GM19099 (cell line): Measurements from ENCODE around the gene PAGE4.

Experiments used
- POLR2A ChIP-seq: IDR thresholded peaks from 3 replicates; pipeline ENCODE4 v1.6.1; 2011; ENCODE audit warnings: low read depth; ENCODE audit not compliant: insufficient read length; ENCODE audit errors: extremely low read depth

Gene PAGE4

DNA sequence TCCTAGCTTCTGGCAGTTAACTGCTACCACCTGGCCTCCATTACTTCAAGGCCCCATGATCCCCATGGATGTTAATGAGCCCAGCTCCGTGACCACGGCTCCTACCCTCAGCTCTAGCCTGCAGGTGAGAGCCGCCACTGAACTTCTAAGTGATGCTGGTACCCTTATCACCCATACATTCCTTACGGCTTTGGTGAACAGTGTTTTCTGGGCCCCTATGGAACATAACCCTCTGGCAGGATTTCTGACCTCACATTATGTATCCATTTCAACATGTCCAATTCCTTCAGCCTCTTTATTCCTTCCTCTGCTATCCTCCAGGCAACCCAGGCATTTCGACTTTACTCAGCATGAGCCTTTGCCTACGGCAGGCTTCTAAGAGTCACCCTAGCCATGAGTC lies 24.6 kb downstream of the PAGE4 start:
- TF ChIP-seq POLR2A: no peak

- TF ChIP-seq POLR2A: no peak
These were observed 27.7 kb downstream of the PAGE4 start for GRCh38 chrX:49856819-49857218.

DNA sequence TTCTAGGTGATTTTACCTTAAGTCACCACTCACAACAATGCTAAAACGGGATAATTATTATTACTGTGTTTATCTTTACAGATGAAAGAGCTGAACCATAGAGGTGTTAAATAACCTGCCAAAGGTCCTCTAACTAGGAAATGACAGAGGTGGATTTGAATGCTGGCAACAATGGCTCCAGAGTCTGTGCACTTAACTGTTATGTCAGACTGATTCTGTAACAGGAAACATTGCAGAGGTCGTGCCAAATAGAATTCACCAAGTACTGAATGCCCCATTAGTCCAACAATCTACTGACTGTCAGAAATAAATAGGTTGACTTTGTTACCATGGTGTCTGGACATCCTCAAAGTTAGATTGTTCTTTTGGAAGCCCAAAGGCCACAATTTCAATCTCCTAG lies 29.2 kb downstream of the PAGE4 start:
- no peak for TF ChIP-seq POLR2A

DNA sequence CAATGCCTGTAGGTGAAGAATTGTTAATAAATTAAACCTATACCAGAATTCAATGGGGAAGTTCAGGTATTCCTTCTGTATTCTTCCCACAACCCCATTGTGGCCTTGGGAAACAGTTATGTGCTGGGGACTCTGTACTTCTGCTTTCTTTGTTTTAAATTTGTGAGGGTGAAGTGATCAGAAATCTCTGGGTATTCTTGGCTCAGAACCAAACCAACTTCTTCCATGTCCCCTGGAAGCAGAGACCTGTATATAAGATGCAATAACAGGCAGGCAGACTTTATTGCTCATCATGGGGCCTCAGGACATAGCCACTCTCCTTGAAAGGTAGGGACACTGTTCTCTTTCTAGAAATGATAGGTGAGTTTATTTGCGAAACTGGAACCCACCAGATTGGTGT lies 30.4 kb downstream of the PAGE4 start:
- no peak for TF ChIP-seq POLR2A

DNA sequence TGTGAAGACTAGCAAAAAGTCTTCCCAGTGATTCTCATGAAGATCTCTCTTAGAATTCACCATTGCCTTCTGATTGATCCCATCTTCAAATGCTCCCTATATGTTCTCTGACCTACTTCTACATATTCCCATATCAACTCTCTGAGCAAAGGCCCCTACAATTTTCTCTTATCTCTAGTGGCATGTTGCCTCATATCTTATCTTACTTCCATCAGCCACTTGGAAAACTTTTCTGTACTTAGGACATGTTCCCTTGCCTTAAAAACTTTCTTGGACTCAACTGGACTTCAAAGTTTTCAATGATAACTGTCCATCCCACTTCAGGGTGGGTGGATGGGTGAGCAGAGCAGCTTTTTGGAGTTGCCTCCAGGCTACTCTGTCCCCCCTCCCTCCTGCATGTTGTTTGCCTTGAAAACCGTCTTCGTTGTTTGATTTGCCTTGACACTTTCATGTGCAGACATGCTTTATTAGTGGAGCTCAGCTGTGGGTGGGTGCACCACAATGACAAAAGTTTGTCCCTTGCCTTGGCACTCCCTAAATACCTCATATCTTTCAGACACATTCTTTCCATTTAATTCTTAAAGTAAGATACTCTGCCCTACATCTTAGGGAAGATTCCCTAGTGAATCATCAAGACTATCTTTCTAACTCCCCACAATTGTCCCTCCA lies 31.9 kb downstream of the PAGE4 start:
- TF ChIP-seq POLR2A: no peak

GRCh38 chrX:49862093-49862492 lies 33.0 kb downstream of the PAGE4 start:
- TF ChIP-seq POLR2A: no peak

DNA sequence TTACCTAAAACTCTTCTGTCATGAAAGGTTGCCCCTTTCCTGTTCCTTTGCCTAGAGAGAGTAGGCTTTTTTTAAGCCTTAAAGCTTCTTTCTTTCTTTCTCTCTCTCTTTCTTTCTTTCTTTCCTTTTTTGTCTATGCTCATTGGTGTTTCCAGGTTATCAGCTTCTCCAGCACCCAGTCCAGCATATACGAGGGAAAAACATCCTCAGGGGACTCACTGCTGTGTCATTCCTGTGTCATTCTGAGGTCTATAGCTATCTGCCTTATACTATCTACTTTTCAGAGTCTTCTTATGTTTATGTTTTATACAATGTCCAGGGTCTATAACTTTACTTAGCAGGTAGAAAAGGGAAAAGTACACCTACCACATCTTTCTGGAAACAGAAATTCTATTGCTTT lies 39.6 kb downstream of the PAGE4 start:
- no peak for TF ChIP-seq POLR2A

DNA sequence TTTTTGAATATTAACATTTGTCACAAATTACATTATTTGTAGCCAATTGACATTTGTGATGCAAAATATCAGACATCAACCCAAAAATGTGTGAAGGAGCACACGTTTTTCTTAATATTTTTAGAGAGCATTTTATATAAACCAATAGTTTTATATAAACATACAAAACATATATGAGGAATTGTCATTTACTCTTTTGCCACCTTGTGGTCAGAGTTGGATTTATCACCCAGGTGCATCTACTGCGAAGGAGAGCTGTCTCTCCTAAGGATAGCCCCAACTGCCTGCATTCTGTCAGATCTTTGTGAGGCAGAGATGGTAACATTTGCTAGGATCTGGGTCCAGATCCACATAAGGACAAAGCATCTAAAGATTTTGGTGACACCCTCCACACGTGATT lies 47.6 kb downstream of the PAGE4 start:
- TF ChIP-seq POLR2A: no peak

DNA sequence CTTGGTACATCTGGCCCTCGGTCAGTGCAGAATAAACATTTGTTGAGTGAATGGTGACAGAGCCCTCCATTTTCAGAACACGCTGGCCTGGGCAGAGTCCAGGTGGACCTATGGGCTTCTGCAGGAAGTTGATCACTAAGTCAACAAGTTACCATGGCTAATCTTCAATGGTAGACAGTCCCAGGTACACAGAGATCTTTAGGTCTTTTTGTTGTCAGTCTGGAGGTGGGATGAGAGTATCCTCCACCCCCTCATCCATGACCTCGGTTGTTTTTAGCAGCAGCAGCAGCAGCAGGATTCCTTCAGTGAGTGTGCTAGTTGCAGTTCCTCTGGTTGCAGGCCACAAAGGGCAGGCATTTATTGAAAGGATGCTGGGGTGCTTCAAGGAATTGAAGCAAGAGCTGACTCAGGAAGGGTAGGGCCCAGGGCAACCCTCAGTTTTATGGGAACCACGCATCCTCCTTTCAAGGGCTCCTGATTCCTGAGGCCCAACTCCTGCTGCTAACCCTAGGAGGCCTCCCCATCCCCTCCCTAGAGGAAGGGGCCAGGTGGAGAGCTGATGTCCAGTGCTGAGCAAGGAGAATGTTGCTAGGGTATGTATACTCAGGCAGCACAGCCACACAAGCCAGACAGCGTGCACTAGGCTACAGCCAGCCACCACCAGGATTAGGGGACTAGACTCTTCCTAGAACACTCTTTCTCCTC lies 48.4 kb downstream of the PAGE4 start:
- no peak for TF ChIP-seq POLR2A

- TF ChIP-seq POLR2A: no peak
These were observed 49.2 kb downstream of the PAGE4 start for GRCh38 chrX:49878128-49878833.

DNA sequence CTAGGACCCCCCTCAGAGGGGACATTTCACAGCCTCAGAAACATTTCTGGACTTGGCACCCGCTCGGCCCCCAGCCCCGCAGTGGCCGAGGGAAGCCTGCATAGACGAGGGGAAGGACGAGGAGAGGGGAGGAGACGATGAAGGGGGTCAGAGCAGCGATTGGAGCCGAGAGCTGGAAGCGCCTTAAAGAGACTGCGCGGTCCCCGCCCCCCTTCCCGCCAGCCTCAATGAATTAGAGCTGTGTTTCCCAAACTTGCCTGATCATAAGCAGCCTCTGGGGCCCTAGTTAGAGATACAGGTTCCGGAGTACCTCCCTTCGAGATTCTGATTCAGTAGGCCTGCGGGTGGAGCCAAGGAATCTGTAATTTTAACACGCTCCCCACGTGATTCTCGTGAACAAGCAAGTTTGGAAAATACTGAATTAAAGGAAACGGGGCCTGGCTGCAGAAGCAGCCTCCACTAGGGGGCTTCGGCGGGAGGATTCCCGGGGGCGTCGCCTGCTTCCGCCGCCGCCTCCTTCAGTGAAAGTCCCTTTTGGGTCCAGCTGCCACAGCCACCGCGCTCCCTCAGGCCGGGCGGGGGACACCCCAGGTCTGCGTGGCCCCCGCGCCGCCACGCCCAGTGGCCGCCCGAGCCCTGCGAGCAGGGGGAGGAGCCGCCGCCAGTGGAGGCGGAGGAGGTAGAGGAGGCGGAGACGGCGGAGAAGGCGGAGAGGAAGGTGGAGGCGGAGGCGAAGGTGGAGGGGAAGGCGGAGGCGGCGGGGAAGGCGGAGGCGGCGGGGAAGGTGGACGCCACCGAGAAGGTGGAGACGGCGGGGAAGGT lies 49.9 kb downstream of the PAGE4 start, which contains the start of gene USP27X:
Gene USP27X (plus strand): TSS at position 651 of the 822 bp plus-strand sequence. CDS start 824 bp downstream, outside the sequence.
- TF ChIP-seq POLR2A: peak; percentile 28

DNA sequence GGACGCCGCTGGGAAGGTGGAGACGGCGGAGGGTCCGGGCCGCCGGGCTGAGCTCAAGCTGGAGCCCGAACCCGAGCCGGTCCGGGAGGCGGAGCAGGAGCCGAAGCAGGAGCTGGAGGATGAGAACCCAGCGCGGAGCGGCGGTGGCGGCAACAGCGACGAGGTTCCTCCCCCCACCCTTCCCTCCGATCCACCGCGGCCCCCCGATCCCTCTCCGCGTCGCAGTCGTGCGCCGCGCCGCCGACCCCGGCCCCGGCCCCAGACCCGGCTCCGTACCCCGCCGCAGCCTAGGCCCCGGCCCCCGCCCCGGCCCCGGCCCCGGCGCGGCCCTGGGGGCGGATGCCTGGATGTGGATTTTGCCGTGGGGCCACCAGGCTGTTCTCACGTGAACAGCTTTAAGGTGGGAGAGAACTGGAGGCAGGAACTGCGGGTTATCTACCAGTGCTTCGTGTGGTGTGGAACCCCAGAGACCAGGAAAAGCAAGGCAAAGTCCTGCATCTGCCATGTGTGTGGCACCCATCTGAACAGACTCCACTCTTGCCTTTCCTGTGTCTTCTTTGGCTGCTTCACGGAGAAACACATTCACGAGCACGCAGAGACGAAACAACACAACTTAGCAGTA lies 50.7 kb downstream of the PAGE4 start:
- no peak for TF ChIP-seq POLR2A

- TF ChIP-seq POLR2A: no peak
These were observed 51.6 kb downstream of the PAGE4 start for GRCh38 chrX:49880668-49881067.
